GM23338 (cell line): ENCODE results near the gene MOXD1.

Experiments
- CREB1 ChIP-seq: fragments of 250-450 bp; sonication (Bioruptor Pico); IDR thresholded peaks from 2 replicates; pipeline ENCODE4 v1.5.0; 2020; ENCODE audit warnings: low read depth, mild to moderate bottlenecking, moderate library complexity
- EZH2 ChIP-seq: fragments of 200-600 bp; sonication (generic); IDR thresholded peaks from one replicate; pipeline ENCODE4 v1.8.0; 2017; ENCODE audit warnings: antibody characterized with exemption, mild to moderate bottlenecking, low read depth; ENCODE audit not compliant: unreplicated experiment
- EZH2phosphoT487 ChIP-seq: fragments of 200-600 bp; sonication (generic); IDR thresholded peaks from one replicate; pipeline ENCODE4 v1.8.1; 2018; ENCODE audit warnings: antibody characterized with exemption; ENCODE audit not compliant: unreplicated experiment
- POLR2AphosphoS5 ChIP-seq: IDR thresholded peaks from 2 replicates; pipeline ENCODE4 v1.6.1; 2016; ENCODE audit warnings: antibody characterized with exemption, low read depth
- TF ChIP-seq, protein P1 (sequence below), 2 experiments: fragments of 200-600 bp in 1 of 2; sonication (generic) in 1 of 2; conservative IDR thresholded peaks; 2 replicates each; pipeline versions ENCODE4 v1.5.1 to v1.6.1; 2016 to 2017; ENCODE audit warnings: antibody characterized with exemption in 2 of 2, low read depth in 2 of 2, mild to moderate bottlenecking in 2 of 2, moderate library complexity in 1 of 2

DNA sequence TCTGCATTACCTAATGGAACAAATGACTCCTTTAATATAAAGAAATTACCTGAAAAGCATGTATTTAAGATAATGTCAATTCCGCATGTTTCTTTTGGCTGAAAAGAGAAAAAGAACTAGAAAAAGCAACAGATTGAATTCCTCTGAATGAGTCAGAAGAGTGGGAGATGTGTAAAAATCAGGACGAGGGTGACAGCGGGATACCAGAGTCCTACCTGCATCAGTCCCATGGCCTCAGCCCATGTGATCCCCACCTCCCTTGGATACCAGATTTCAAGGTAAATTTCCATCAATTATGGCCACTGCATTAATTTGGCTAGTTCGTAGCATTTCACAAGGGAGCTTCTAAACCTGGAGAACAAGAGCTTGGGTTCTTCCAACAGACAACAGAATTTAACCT lies 10.0 kb upstream of the MOXD1 start:
- TF ChIP-seq CREB1 (CRISPR knock-in tag), result no peak
- TF ChIP-seq, protein P1, sequence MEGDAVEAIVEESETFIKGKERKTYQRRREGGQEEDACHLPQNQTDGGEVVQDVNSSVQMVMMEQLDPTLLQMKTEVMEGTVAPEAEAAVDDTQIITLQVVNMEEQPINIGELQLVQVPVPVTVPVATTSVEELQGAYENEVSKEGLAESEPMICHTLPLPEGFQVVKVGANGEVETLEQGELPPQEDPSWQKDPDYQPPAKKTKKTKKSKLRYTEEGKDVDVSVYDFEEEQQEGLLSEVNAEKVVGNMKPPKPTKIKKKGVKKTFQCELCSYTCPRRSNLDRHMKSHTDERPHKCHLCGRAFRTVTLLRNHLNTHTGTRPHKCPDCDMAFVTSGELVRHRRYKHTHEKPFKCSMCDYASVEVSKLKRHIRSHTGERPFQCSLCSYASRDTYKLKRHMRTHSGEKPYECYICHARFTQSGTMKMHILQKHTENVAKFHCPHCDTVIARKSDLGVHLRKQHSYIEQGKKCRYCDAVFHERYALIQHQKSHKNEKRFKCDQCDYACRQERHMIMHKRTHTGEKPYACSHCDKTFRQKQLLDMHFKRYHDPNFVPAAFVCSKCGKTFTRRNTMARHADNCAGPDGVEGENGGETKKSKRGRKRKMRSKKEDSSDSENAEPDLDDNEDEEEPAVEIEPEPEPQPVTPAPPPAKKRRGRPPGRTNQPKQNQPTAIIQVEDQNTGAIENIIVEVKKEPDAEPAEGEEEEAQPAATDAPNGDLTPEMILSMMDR (conservative IDR thresholded peaks at IDR 0.05; ENCODE audit: low read depth in 2 of 2), result no peak
- no peak for TF ChIP-seq POLR2AphosphoS5
- TF ChIP-seq EZH2phosphoT487, result no peak
- no peak for TF ChIP-seq EZH2
